ENCODE measurements around the gene HOXC6. TPM values are rescaled to one million over a fixed set of nuclear protein-coding genes. Genes with fewer than 3 reads are reported as not detected.

The HOXC6 gene
- total and polyA plus RNA-seq, 4 donors = 0.18 to 0.71 (median 0.35) TPM

- ATAC-seq (ENCODE audit: insufficient read depth, low FRiP score) = no peak
- Histone ChIP-seq H3K9ac (ENCODE audit: insufficient read depth in 1 of 2, low read length in 2 of 2) (no peak overlapping the region), H3K36me3 (ENCODE audit: control insufficient read depth in 4 of 4, insufficient read depth in 4 of 4, low read length in 4 of 4) (no peaks in the 10 kb centered on the region), H3K27me3 (ENCODE audit: control insufficient read depth in 3 of 3, insufficient read depth in 3 of 3, low read length in 2 of 3) (peaks cover 0 to 82% (median 52%) of the 10 kb centered on the region in 3 donors), H3K9me3 (ENCODE audit: control insufficient read depth in 4 of 4, insufficient read depth in 3 of 4, low read length in 3 of 4) (peaks cover 0 to 3% (median 0%) of the 10 kb centered on the region in 4 donors), H3K4me3 (no peak overlapping the region), H3K27ac (ENCODE audit: low read depth in 1 of 2, low read length in 1 of 2) (no peak overlapping the region), H3K4me1 (ENCODE audit: control insufficient read depth in 5 of 5, insufficient read depth in 5 of 5, low read length in 5 of 5) (peaks cover 0 to 58% (median 7%) of the 10 kb centered on the region in 5 donors)
- no peak for DNase-seq
- TF ChIP-seq CTCF (IDR thresholded peaks at IDR 0.05; ENCODE audit: control extremely low read depth, extremely low read depth) = no peak
- WGBS, 2 donors = 50 to 66% methylated on average over 2 of the region's 2 CpGs
Observed at GRCh38 chr12:54055552-54055951, 27.3 kb downstream of the HOXC6 start.

- H3K4me1 ChIP-seq (ENCODE audit: control insufficient read depth in 5 of 5, insufficient read depth in 5 of 5, low read length in 5 of 5) = peaks cover 0 to 57% (median 7%) of the 10 kb centered on the region in 5 donors
- DNase-seq (no peak), ATAC-seq (ENCODE audit: insufficient read depth, low FRiP score) (no peak)
- no peaks in the 10 kb centered on the region for H3K36me3 ChIP-seq (ENCODE audit: control insufficient read depth in 4 of 4, insufficient read depth in 4 of 4, low read length in 4 of 4)
- peaks cover 0 to 3% (median 0%) of the 10 kb centered on the region in 4 donors for H3K9me3 ChIP-seq (ENCODE audit: control insufficient read depth in 4 of 4, insufficient read depth in 3 of 4, low read length in 3 of 4)
- no peak overlapping the region for H3K27ac ChIP-seq (ENCODE audit: low read depth in 1 of 2, low read length in 1 of 2)
- H3K27me3 ChIP-seq (ENCODE audit: control insufficient read depth in 3 of 3, insufficient read depth in 3 of 3, low read length in 2 of 3) = peaks cover 0 to 82% (median 51%) of the 10 kb centered on the region in 3 donors
- TF ChIP-seq CTCF (IDR thresholded peaks at IDR 0.05; ENCODE audit: control extremely low read depth, extremely low read depth) = no peak
- H3K9ac ChIP-seq (ENCODE audit: insufficient read depth in 1 of 2, low read length in 2 of 2) = no peak overlapping the region
- H3K4me3 ChIP-seq = no peak overlapping the region
Observed at GRCh38 chr12:54056110-54056509, 27.9 kb downstream of the HOXC6 start.

- ATAC-seq (ENCODE audit: insufficient read depth, low FRiP score) (no peak), DNase-seq (no peak)
- Histone ChIP-seq H3K27ac (ENCODE audit: low read depth in 1 of 2, low read length in 1 of 2) (no peak overlapping the region), H3K4me1 (ENCODE audit: control insufficient read depth in 5 of 5, insufficient read depth in 5 of 5, low read length in 5 of 5) (peaks cover 0 to 37% (median 4%) of the 10 kb centered on the region in 5 donors), H3K9me3 (ENCODE audit: control insufficient read depth in 4 of 4, insufficient read depth in 3 of 4, low read length in 3 of 4) (peaks cover 0 to 4% (median 0%) of the 10 kb centered on the region in 4 donors), H3K4me3 (no peak overlapping the region), H3K9ac (ENCODE audit: insufficient read depth in 1 of 2, low read length in 2 of 2) (no peak overlapping the region), H3K27me3 (ENCODE audit: control insufficient read depth in 3 of 3, insufficient read depth in 3 of 3, low read length in 2 of 3) (peaks cover 0 to 77% (median 42%) of the 10 kb centered on the region in 3 donors), H3K36me3 (ENCODE audit: control insufficient read depth in 4 of 4, insufficient read depth in 4 of 4, low read length in 4 of 4) (no peaks in the 10 kb centered on the region)
- 47 to 61% methylated on average over 14 of the region's 14 CpGs for WGBS, 2 donors
- TF ChIP-seq CTCF (IDR thresholded peaks at IDR 0.05; ENCODE audit: control extremely low read depth, extremely low read depth) = no peak
Observed at GRCh38 chr12:54058128-54058768, 30.0 kb downstream of the HOXC6 start.
